Progenitor cell of endocrine pancreas (in vitro differentiated cells): Measurements from ENCODE around the gene ACAD10. TPM values are rescaled to one million over a fixed set of nuclear protein-coding genes. Genes with fewer than 3 reads are reported as not detected.
"Not testable (repeated sequence)": the region's sequence is repeated elsewhere in the genome, so short reads cannot be mapped to it uniquely, and the experiment has no call there.

ENCODE experiments used
- DNase-seq: peaks from one replicate; pipeline ENCODE4 v3.0.0; 2021; ENCODE audit warnings: low spot score; ENCODE audit not compliant: unreplicated experiment
- H3K27ac Mint-ChIP-seq: 2 replicates; pipeline ENCODE4 v1.8.0; 2021; ENCODE audit warnings: mild to moderate bottlenecking, moderate library complexity, mixed read lengths
- H3K27me3 Mint-ChIP-seq: 2 replicates; pipeline ENCODE4 v1.8.0; 2021; ENCODE audit warnings: mixed read lengths
- H3K36me3 Mint-ChIP-seq: 2 replicates; pipeline ENCODE4 v1.8.0; 2022; ENCODE audit warnings: mixed read lengths; ENCODE audit not compliant: insufficient read depth
- H3K4me1 Mint-ChIP-seq: 2 replicates; pipeline ENCODE4 v1.8.0; 2021; ENCODE audit warnings: low read depth, mixed read lengths
- H3K4me3 Mint-ChIP-seq: 2 replicates; pipeline ENCODE4 v1.8.0; 2021; ENCODE audit warnings: low read depth, mild to moderate bottlenecking, moderate library complexity, mixed read lengths
- H3K9me3 Mint-ChIP-seq: 2 replicates; pipeline ENCODE4 v1.8.0; 2021; ENCODE audit warnings: low read depth, mixed read lengths
- CTCF ChIP-seq: fragments of 200-600 bp; sonication (generic); IDR thresholded peaks from one replicate; pipeline ENCODE4 v1.5.0; 2021; ENCODE audit warnings: antibody characterized with exemption, mild to moderate bottlenecking; ENCODE audit not compliant: unreplicated experiment
- total RNA-seq: library from RNA; stranded (reverse); gene quantifications from 2 replicates; pipeline ENCODE4 v1.2.1, GENCODE V29; 2021

ACAD10 gene
- total RNA-seq, 1 donor from 2014 or later = 62.3 TPM

- Mint-ChIP-seq H3K9me3 (no peaks in the 10 kb centered on the region), H3K27me3 (no peaks in the 10 kb centered on the region), H3K4me1 (no peaks in the 10 kb centered on the region), H3K4me3 (no peak overlapping the region), H3K27ac (no peak overlapping the region), H3K36me3 (peaks cover 7% of the 10 kb centered on the region)
- TF ChIP-seq CTCF = peak; percentile 40
- DNase-seq = no peak
Observed at GRCh38 chr12:111673503-111673902, 12.3 kb upstream of the ACAD10 start.

GRCh38 chr12:111677186-111677585, 8.7 kb upstream of the ACAD10 start:
- H3K4me3 Mint-ChIP-seq = no peak overlapping the region
- TF ChIP-seq CTCF = no peak
- peak overlapping the region; percentile 19 for H3K27ac Mint-ChIP-seq
- H3K27me3 Mint-ChIP-seq = no peaks in the 10 kb centered on the region
- no peak for DNase-seq
- H3K4me1 Mint-ChIP-seq = no peaks in the 10 kb centered on the region
- H3K9me3 Mint-ChIP-seq = no peaks in the 10 kb centered on the region
- H3K36me3 Mint-ChIP-seq = peaks cover 6% of the 10 kb centered on the region

- not testable (repeated sequence) for DNase-seq, H3K9me3 Mint-ChIP-seq, H3K36me3 Mint-ChIP-seq, H3K27me3 Mint-ChIP-seq
- Mint-ChIP-seq H3K4me1 (peaks cover 23% of the 10 kb centered on the region), H3K4me3 (peak overlapping the region; percentile 97), H3K27ac (peak overlapping the region; percentile 99)
Observed at GRCh38 chr12:111684485-111685198, 1.2 kb upstream of the ACAD10 start.

DNA sequence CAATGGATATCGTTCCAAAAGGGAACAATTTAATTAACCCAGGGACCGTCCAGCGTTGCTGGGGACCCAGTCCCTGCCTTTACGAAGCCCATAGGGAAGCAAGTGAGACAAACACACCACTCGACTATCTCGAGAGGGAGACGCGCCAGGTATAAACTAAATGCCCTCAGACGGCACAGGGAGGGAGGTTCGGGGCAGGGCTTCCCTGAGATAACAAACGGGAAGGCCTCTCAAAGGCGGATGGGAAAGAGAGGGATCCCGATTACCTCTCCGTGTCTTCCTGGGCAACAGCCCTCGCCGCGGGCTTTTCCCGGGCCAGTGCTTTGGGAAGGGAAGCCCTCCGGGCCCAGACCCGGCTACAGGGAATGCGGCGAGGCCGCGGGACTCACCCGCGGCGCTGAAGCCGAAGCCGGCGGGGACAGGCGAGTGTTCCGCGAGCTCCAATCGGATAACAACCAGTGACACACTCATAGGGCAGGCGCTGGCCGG, 487 bp upstream of the ACAD10 start:
- Mint-ChIP-seq H3K36me3 (peaks cover 9% of the 10 kb centered on the region), H3K27ac (peak overlapping the region; percentile 99), H3K4me1 (peaks cover 23% of the 10 kb centered on the region), H3K27me3 (no peaks in the 10 kb centered on the region), H3K9me3 (no peaks in the 10 kb centered on the region), H3K4me3 (peak overlapping the region; percentile 97)
- no peak for TF ChIP-seq CTCF
- no peak for DNase-seq

DNA sequence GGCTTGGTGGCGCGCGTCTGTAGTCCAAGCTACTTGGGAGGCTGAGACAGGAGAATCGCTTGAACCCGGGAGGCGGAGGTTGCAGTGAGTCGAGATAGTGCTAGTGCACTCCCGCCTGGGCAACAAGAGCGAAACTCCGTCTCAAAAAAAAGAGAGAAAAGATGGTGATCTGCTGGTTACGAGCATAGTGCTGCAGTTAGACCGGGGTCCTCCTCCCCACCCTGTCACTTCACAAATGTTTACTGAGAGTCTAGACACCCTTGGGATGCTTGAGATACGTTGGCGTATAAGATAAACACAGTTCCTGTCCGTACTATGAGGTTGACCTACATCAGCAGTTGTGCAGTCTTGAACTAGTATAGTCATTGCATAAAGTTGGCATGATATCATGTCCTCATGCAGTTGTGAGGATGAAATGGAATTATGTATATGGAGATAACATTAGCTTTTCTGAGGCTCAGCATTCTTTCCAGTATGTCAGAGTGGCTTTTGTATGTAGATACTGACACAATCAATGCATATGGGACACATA, 787 bp downstream of the ACAD10 start:
- no peaks in the 10 kb centered on the region for H3K9me3 Mint-ChIP-seq
- H3K27me3 Mint-ChIP-seq = no peaks in the 10 kb centered on the region
- no peak for TF ChIP-seq CTCF
- peaks cover 23% of the 10 kb centered on the region for H3K4me1 Mint-ChIP-seq
- H3K36me3 Mint-ChIP-seq = peaks cover 9% of the 10 kb centered on the region
- no peak for DNase-seq
- peak overlapping the region; percentile 97 for H3K4me3 Mint-ChIP-seq
- H3K27ac Mint-ChIP-seq = peak overlapping the region; percentile 98

DNA sequence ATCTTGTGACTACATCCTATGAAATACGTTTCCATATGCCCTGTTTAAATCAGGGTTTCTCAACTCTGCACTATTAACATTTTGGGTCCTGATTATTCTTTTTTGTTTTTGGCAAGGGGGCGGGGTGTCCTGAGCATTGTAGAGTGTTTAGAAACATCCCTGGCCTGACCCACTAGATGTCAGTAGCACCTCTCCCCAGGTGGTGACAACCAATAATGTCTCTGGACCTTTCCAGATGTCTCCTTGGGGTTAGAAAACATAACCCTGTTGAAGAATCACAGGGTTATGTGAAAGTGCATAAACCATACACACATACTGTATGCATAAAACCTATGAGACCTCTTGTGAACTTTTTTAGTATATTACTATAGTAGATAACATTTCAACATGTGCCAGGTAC, 1.4 kb downstream of the ACAD10 start:
- Mint-ChIP-seq H3K36me3 (peaks cover 8% of the 10 kb centered on the region), H3K4me3 (peak overlapping the region; percentile 97), H3K27me3 (no peaks in the 10 kb centered on the region), H3K4me1 (peaks cover 23% of the 10 kb centered on the region), H3K27ac (no peak overlapping the region), H3K9me3 (no peaks in the 10 kb centered on the region)
- no peak for TF ChIP-seq CTCF
- no peak for DNase-seq
